ENCODE results near the gene ZDHHC12.

- TF ChIP-seq, protein P1, sequence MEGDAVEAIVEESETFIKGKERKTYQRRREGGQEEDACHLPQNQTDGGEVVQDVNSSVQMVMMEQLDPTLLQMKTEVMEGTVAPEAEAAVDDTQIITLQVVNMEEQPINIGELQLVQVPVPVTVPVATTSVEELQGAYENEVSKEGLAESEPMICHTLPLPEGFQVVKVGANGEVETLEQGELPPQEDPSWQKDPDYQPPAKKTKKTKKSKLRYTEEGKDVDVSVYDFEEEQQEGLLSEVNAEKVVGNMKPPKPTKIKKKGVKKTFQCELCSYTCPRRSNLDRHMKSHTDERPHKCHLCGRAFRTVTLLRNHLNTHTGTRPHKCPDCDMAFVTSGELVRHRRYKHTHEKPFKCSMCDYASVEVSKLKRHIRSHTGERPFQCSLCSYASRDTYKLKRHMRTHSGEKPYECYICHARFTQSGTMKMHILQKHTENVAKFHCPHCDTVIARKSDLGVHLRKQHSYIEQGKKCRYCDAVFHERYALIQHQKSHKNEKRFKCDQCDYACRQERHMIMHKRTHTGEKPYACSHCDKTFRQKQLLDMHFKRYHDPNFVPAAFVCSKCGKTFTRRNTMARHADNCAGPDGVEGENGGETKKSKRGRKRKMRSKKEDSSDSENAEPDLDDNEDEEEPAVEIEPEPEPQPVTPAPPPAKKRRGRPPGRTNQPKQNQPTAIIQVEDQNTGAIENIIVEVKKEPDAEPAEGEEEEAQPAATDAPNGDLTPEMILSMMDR (conservative IDR thresholded peaks at IDR 0.05; ENCODE audit: low read depth, low read length) = no peak
- no peak for TF ChIP-seq EZH2 (IDR thresholded peaks at IDR 0.05; ENCODE audit: borderline replicate concordance, low read depth, low read length, poor library complexity, severe bottlenecking)
These were observed 9.1 kb downstream of the ZDHHC12 start for GRCh38 chr9:128714586-128715435.

Measured in A673 (cell line).